Psoas muscle (tissue), 8 donors: ENCODE results near the gene FUNDC1. TPM values are rescaled to one million over a fixed set of nuclear protein-coding genes. Genes with fewer than 3 reads are reported as not detected.

Experiments
- ATAC-seq, 4 donors: fragments of 200-7000 bp; cut with Tn5 transposase; one replicate each; pipeline ENCODE4 v1.9.1; 2020; ENCODE audit warnings: moderate library complexity in 3 of 4, mild to moderate bottlenecking in 2 of 4
- DNase-seq, 2 donors: peaks; one replicate each; pipeline ENCODE4 v3.0.0-alpha.2; 2020
- H3K27ac ChIP-seq: fragments of 200-600 bp; one replicate; pipeline ENCODE4 v1.8.0; 2022
- H3K27me3 ChIP-seq, 3 donors: fragments of 200-600 bp in 1 of 3; one replicate each; pipeline versions ENCODE4 v1.6.1 to v1.8.0; 2013 to 2022; ENCODE audit warnings: low read length in 2 of 3, mild to moderate bottlenecking in 2 of 3, moderate library complexity in 1 of 3; ENCODE audit not compliant: insufficient read depth in 3 of 3
- H3K36me3 ChIP-seq, 2 donors: fragments of 200-600 bp in 1 of 2; one replicate each; pipeline versions ENCODE4 v1.6.1 to v1.8.0; 2013 to 2022; ENCODE audit warnings: low read depth in 1 of 2, mild to moderate bottlenecking in 1 of 2, moderate library complexity in 1 of 2; ENCODE audit not compliant: insufficient read depth in 1 of 2
- H3K4me1 ChIP-seq: fragments of 200-600 bp; one replicate; pipeline ENCODE4 v1.8.0; 2022
- H3K4me3 ChIP-seq: fragments of 200-600 bp; one replicate; pipeline ENCODE4 v1.8.0; 2022; ENCODE audit warnings: mild to moderate bottlenecking
- H3K9me3 ChIP-seq: fragments of 200-600 bp; one replicate; pipeline ENCODE4 v1.8.0; 2022
- WGBS, 3 donors: extraction: QIAGEN DNeasy Blood & Tissue Kit; methylation state at CpG; one replicate each; pipeline versions ENCODE4 v1.1.6 to v1.1.7; 2013; 5-methylcytosine and 5-hydroxymethylcytosine counted together
- intact Hi-C, 2 donors: fragments of 100-400 bp; cut with DNase I; formaldehyde crosslinking; loops; one replicate each; pipeline versions ENCODE4 v1.11.0 to v1.14.2; 2022
- polyA plus RNA-seq, 3 donors: library from polyadenylated mRNA; stranded (reverse); fragments of 200-250 nt; gene quantifications; one replicate each; pipeline ENCODE4 v1.2.3, GENCODE V29; 2013
- total RNA-seq, 4 donors: library from RNA; stranded (reverse); fragmentation: NEBNext Ultra II Directional in 2 of 4; extraction: Animal tissue kit (Norgen Biotek cat#: 25700) in 2 of 4; gene quantifications; one replicate each; pipeline versions ENCODE4 v1.2.1 to v1.2.4, GENCODE V29; 2021 to 2023
- TF ChIP-seq, protein P1 (sequence below): fragments of 200-600 bp; IDR thresholded peaks from one replicate; pipeline ENCODE4 v1.8.0; 2022; ENCODE audit warnings: antibody characterized with exemption
- donor health status: healthy with polysubstance abuse.
- donor health status: DM: no; HTN: no; CAD: no; lungs with moderate emphysema.
- donor health status: Bipolar disorder and iron deficiency.
- donor health status: healthy.
- donor health status: DM: yes; HTN: yes; CAD: no.
- donor health status: DM: no; HTN: no; CAD: no.
- donor health status: DM: no; HTN: no; CAD: no.
- donor health status: DM: yes; HTN: yes; CAD: no.

Gene FUNDC1
- total and polyA plus RNA-seq, 7 donors, result 5.4 to 12.1 (median 7.1) TPM

DNA sequence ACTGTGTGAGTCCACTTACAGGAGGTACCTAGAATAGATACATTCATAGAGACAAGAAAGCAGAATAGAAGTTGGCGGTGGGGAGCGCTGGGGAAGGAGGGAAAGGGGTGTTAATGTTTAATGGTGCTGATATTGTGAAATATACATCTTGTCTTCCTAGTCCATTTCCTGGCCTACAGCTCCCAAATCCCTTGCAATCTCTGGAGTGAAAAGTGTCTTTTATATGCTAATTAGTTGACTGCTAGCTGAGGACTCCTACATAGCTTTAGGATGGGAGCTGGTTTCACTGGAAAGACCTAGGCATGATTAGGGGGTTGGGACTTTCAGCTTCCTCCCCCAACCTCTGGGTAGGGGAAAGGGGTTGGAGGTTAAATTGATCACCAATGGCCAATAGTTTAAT is 36.0 kb downstream of the FUNDC1 start:
- DNase-seq, result no peak
- ATAC-seq, result no peak
- Histone ChIP-seq H3K27ac (no peak overlapping the region), H3K4me1 (no peaks in the 10 kb centered on the region), H3K36me3 (no peaks in the 10 kb centered on the region), H3K9me3 (no peaks in the 10 kb centered on the region), H3K27me3 (no peaks in the 10 kb centered on the region), H3K4me3 (no peak overlapping the region)
- WGBS, 3 donors, result 88 to 100% (median 100%) methylated on average over 2 of the region's 2 CpGs
- TF ChIP-seq, protein P1, sequence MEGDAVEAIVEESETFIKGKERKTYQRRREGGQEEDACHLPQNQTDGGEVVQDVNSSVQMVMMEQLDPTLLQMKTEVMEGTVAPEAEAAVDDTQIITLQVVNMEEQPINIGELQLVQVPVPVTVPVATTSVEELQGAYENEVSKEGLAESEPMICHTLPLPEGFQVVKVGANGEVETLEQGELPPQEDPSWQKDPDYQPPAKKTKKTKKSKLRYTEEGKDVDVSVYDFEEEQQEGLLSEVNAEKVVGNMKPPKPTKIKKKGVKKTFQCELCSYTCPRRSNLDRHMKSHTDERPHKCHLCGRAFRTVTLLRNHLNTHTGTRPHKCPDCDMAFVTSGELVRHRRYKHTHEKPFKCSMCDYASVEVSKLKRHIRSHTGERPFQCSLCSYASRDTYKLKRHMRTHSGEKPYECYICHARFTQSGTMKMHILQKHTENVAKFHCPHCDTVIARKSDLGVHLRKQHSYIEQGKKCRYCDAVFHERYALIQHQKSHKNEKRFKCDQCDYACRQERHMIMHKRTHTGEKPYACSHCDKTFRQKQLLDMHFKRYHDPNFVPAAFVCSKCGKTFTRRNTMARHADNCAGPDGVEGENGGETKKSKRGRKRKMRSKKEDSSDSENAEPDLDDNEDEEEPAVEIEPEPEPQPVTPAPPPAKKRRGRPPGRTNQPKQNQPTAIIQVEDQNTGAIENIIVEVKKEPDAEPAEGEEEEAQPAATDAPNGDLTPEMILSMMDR, result no peak
- intact Hi-C loops, result no loop called here

DNA sequence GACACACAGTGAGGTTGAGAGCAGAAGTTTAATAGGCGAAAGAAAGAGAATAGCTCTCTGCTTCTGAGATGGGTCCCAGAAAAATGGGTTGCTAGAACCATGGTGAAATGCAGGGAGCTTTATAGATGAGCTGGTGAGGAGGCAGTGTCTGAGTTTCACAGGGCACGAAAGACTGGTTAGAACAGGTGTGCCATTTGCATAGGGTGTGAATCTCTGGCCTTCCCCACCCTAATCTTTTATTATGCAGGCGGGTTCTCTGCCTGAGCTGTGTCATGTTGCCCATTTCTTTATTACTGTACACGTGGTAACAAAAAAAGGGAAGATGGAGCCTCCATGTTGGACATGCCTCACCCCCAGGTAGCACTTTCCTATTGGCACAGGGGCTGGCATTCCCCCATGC is 39.1 kb downstream of the FUNDC1 start:
- no peak overlapping the region for H3K4me3 ChIP-seq
- intact Hi-C loops, result no loop called here
- ATAC-seq, result no peak
- no peak for DNase-seq
- no peaks in the 10 kb centered on the region for H3K27me3 ChIP-seq
- no peaks in the 10 kb centered on the region for H3K9me3 ChIP-seq
- no peaks in the 10 kb centered on the region for H3K4me1 ChIP-seq
- no peak overlapping the region for H3K27ac ChIP-seq
- no peaks in the 10 kb centered on the region for H3K36me3 ChIP-seq
- TF ChIP-seq, protein P1, result no peak
- WGBS, 3 donors, result 50 to 59% (median 54%) methylated on average over 4 of the region's 4 CpGs

DNA sequence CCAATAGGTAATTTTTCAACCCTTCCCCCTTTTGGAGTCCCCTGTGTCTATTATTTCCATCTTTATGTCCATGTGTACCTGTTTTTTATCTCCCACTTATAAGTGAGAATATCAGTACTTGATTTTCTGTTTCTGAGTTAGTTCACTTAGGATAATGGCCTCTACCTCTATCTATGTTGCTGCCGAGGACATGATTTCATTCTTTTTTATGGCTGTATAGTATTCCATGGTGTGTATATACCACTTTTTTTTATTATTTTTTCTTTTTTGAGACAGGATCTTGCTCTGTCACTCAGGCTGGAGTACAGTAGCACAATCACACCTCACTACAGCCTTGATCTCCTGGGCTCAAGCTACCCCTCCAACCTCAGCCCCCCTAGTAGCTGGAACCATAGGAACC is 47.6 kb downstream of the FUNDC1 start:
- DNase-seq (no peak), ATAC-seq (no peak)
- intact Hi-C loops, result no loop called here
- 91 to 100% (median 95%) methylated on average over 1 of the region's 1 CpG for WGBS, 3 donors
- Histone ChIP-seq H3K36me3 (no peaks in the 10 kb centered on the region), H3K4me1 (no peaks in the 10 kb centered on the region), H3K27ac (no peak overlapping the region), H3K27me3 (no peaks in the 10 kb centered on the region), H3K4me3 (no peak overlapping the region), H3K9me3 (no peaks in the 10 kb centered on the region)
- TF ChIP-seq, protein P1, result no peak

DNA sequence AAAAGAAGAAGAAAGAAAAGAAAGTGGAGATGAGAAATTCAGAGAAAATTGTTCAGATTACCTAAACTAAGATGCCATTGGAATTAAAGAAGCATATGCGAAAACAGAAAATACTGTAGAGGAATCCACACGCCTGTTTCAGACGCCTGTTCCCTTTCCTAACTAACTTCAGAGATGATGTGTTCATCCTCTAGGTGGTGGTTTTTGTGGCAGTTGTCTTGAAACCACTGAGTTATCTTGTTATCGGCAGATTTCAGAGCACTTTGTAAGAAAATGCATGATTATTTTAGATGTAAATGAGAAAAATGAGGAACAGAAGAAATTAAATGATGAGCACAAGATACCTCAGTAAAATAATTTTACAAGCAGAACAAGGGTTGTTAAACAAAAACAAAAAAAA is 48.3 kb downstream of the FUNDC1 start:
- no peak overlapping the region for H3K27ac ChIP-seq

DNA sequence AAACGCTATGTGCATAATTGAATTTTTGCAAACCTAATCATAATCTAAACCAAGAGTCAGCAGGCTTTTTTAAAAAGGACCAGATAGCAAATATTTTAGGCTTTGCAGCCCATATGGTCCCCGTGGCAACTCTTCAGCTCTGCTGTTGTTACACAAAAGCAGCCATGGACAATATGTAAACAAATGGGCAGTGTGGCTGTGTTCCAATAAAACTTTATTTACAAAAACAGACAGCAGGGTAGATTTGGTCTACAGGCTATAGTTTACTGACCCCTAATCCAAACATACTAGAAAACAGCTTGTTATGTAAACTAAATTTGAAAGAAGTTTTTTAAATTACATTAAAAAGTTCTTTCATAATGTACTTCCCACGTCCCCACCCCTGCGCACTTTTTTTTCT is 53.1 kb downstream of the FUNDC1 start:
- DNase-seq (no peak), ATAC-seq (no peak)
- peaks cover 0 to 13% (median 0%) of the 10 kb centered on the region in 3 donors for H3K27me3 ChIP-seq
- TF ChIP-seq, protein P1, result no peak
- no peak overlapping the region for H3K4me3 ChIP-seq
- no peaks in the 10 kb centered on the region for H3K9me3 ChIP-seq
- intact Hi-C loops, result no loop called here
- H3K36me3 ChIP-seq, result no peaks in the 10 kb centered on the region
- 69 to 75% (median 75%) methylated on average over 4 of the region's 4 CpGs for WGBS, 3 donors
- H3K4me1 ChIP-seq, result no peaks in the 10 kb centered on the region
- no peak overlapping the region for H3K27ac ChIP-seq

More for the DNA sequence above, 48.3 kb downstream of the FUNDC1 start:
- ATAC-seq (no peak), DNase-seq (no peak)
- intact Hi-C loops, result no loop called here
- Histone ChIP-seq H3K36me3 (no peaks in the 10 kb centered on the region), H3K9me3 (no peaks in the 10 kb centered on the region), H3K4me3 (no peak overlapping the region), H3K4me1 (no peaks in the 10 kb centered on the region), H3K27me3 (no peaks in the 10 kb centered on the region)
- TF ChIP-seq, protein P1, result no peak
- 75 to 84% (median 81%) methylated on average over 4 of the region's 4 CpGs for WGBS, 3 donors
